ENCODE results near the gene CACTIN. TPM values are rescaled to one million over a fixed set of nuclear protein-coding genes. Genes with fewer than 3 reads are reported as not detected.

CACTIN gene
- total RNA-seq, 4 donors from 2014 or later: 20.3 to 34.2 (median 28.6) TPM

GRCh38 chr19:3653865-3654513, 27.4 kb upstream of the CACTIN start:
- no peak for TF ChIP-seq CTCF (IDR thresholded peaks at IDR 0.05)
- no peak for TF ChIP-seq POLR2AphosphoS5 (IDR thresholded peaks at IDR 0.05)
- TF ChIP-seq POLR2A (IDR thresholded peaks at IDR 0.05): no peak
- no peak for TF ChIP-seq EP300 (IDR thresholded peaks at IDR 0.05)
- Histone ChIP-seq H3K4me1 (peaks cover 0 to 8% (median 0%) of the 10 kb centered on the region in 3 donors), H3K4me3 (no peak overlapping the region), H3K9me3 (no peaks in the 10 kb centered on the region), H3K27ac (no peak overlapping the region), H3K27me3 (no peaks in the 10 kb centered on the region), H3K36me3 (peaks cover 0 to 93% of the 10 kb centered on the region in 2 donors)
- no peak for ATAC-seq
- whole genome bisulfite sequencing, 2 donors (ENCODE audit: low coverage in 1 of 2): 80 to 93% methylated on average over 2 to 7 of the region's 20 CpGs

- Histone ChIP-seq H3K9me3 (no peaks in the 10 kb centered on the region), H3K4me1 (peaks cover 0 to 8% (median 0%) of the 10 kb centered on the region in 3 donors), H3K27me3 (no peaks in the 10 kb centered on the region), H3K4me3 (no peak overlapping the region), H3K27ac (no peak overlapping the region), H3K36me3 (peaks cover 0 to 92% of the 10 kb centered on the region in 2 donors)
- no CpG with 5 or more reads among the region's 37 CpGs for WGBS, 2 donors (ENCODE audit: low coverage in 1 of 2)
- TF ChIP-seq CTCF (IDR thresholded peaks at IDR 0.05) (no peak), EP300 (IDR thresholded peaks at IDR 0.05) (no peak), POLR2A (IDR thresholded peaks at IDR 0.05) (no peak), POLR2AphosphoS5 (IDR thresholded peaks at IDR 0.05) (no peak)
- no peak for ATAC-seq
Observed at GRCh38 chr19:3653081-3653795, 26.6 kb upstream of the CACTIN start.

DNA sequence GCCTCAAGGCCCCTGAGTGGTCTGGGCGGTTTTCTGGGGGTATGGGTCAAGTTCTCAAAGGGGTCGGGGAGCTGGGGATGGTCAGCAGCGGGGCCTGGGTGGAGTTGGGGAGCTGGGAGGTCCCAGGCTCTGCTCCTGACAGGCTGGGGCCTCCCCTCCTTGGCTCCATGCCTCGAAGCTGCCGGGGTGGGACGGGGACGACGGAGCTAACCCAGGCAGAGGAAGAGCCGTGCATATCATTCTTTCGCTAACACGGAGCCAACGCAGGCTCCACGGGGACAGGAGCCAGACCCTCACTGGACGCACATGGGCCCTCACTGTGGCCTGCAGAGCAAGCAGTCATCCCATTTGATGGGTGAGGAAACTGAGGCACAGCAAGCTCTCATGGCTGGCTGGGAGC, 25.8 kb upstream of the CACTIN start:
- H3K4me1 ChIP-seq: peaks cover 0 to 8% (median 0%) of the 10 kb centered on the region in 3 donors
- 54% methylated on average over 6 of the region's 14 CpGs; no CpG with 5 or more reads in 1 of the 2 donors for WGBS, 2 donors (ENCODE audit: low coverage in 1 of 2)
- no peak for ATAC-seq
- peaks cover 0 to 92% of the 10 kb centered on the region in 2 donors for H3K36me3 ChIP-seq
- no peak overlapping the region for H3K27ac ChIP-seq
- H3K9me3 ChIP-seq: no peaks in the 10 kb centered on the region
- H3K4me3 ChIP-seq: no peak overlapping the region
- no peak for TF ChIP-seq POLR2AphosphoS5 (IDR thresholded peaks at IDR 0.05)
- no peak for TF ChIP-seq EP300 (IDR thresholded peaks at IDR 0.05)
- no peak for TF ChIP-seq POLR2A (IDR thresholded peaks at IDR 0.05)
- TF ChIP-seq CTCF (IDR thresholded peaks at IDR 0.05): no peak
- no peaks in the 10 kb centered on the region for H3K27me3 ChIP-seq

GRCh38 chr19:3651684-3652083, 25.1 kb upstream of the CACTIN start:
- Histone ChIP-seq H3K27ac (no peak overlapping the region), H3K36me3 (peaks cover 0 to 92% of the 10 kb centered on the region in 2 donors), H3K9me3 (no peaks in the 10 kb centered on the region), H3K4me3 (no peak overlapping the region), H3K4me1 (peaks cover 0 to 8% (median 0%) of the 10 kb centered on the region in 3 donors), H3K27me3 (no peaks in the 10 kb centered on the region)
- TF ChIP-seq POLR2A (IDR thresholded peaks at IDR 0.05): no peak
- no peak for TF ChIP-seq POLR2AphosphoS5 (IDR thresholded peaks at IDR 0.05)
- no peak for TF ChIP-seq EP300 (IDR thresholded peaks at IDR 0.05)
- no peak for TF ChIP-seq CTCF (IDR thresholded peaks at IDR 0.05)
- no peak for ATAC-seq
- 100% methylated on average over 4 to 7 of the region's 33 CpGs for WGBS, 2 donors (ENCODE audit: low coverage in 1 of 2)
